OCI-LY1 (cell line): ENCODE results near the gene SYNDIG1.

Experiments
- H2AFZ ChIP-seq: fragments of 200-600 bp; sonication (generic), shearing (Covaris generic); 2 replicates; pipeline ENCODE4 v1.6.0; 2014; ENCODE audit warnings: antibody characterized with exemption, mild to moderate bottlenecking, low read length
- H3F3A ChIP-seq: fragments of 200-600 bp; sonication (generic), shearing (Covaris generic); 2 replicates; pipeline ENCODE4 v1.6.0; 2014; ENCODE audit warnings: mild to moderate bottlenecking, antibody characterized with exemption, low read length, moderate library complexity; ENCODE audit not compliant: insufficient read depth
- H3K27ac ChIP-seq: fragments of 200-600 bp; sonication (generic); 2 replicates; pipeline ENCODE4 v1.5.1; 2014; ENCODE audit warnings: low read length, mixed run types, mild to moderate bottlenecking, low read depth; ENCODE audit not compliant: poor library complexity, severe bottlenecking
- H3K27me3 ChIP-seq: fragments of 200-600 bp; sonication (generic); 2 replicates; pipeline ENCODE4 v1.6.0; 2014; ENCODE audit warnings: antibody characterized with exemption, mild to moderate bottlenecking, low read length, moderate library complexity; ENCODE audit not compliant: insufficient read depth
- H3K36me3 ChIP-seq: fragments of 200-600 bp; sonication (generic); 2 replicates; pipeline ENCODE4 v1.6.1; 2014; ENCODE audit warnings: mild to moderate bottlenecking, antibody characterized with exemption, low read length, moderate library complexity, mixed read lengths; ENCODE audit not compliant: insufficient read depth
- H3K4me1 ChIP-seq: fragments of 200-600 bp; sonication (generic); 2 replicates; pipeline ENCODE4 v1.5.1; 2014; ENCODE audit warnings: mild to moderate bottlenecking, low read length, moderate library complexity; ENCODE audit not compliant: insufficient read depth, severe bottlenecking
- H3K4me2 ChIP-seq: fragments of 200-600 bp; sonication (generic), shearing (Covaris generic); 2 replicates; pipeline ENCODE4 v1.6.1; 2014; ENCODE audit warnings: low read length
- H3K4me3 ChIP-seq: fragments of 200-600 bp; sonication (generic); 2 replicates; pipeline ENCODE4 v1.5.1; 2014; ENCODE audit warnings: low read length, low read depth, mild to moderate bottlenecking, mixed read lengths; ENCODE audit not compliant: poor library complexity, severe bottlenecking
- H3K79me2 ChIP-seq: fragments of 200-600 bp; shearing (Covaris generic); 2 replicates; pipeline ENCODE4 v1.6.1; 2016; ENCODE audit warnings: mixed run types, low read length, mixed read lengths; ENCODE audit not compliant: insufficient read depth
- H3K9ac ChIP-seq: fragments of 200-600 bp; sonication (generic), shearing (Covaris generic); 2 replicates; pipeline ENCODE4 v1.6.1; 2014; ENCODE audit warnings: mild to moderate bottlenecking, low read length, mixed read lengths
- H3K9me2 ChIP-seq: fragments of 200-600 bp; sonication (generic), shearing (Covaris generic); 2 replicates; pipeline ENCODE4 v1.6.1; 2014; ENCODE audit warnings: low read depth, mild to moderate bottlenecking, low read length, mixed read lengths
- H3K9me3 ChIP-seq: fragments of 200-600 bp; shearing (Covaris generic); 2 replicates; pipeline ENCODE4 v1.6.1; 2014; ENCODE audit warnings: low read length, mixed read lengths
- H4K20me1 ChIP-seq: fragments of 200-600 bp; sonication (generic), shearing (Covaris generic); 2 replicates; pipeline ENCODE4 v1.6.0; 2016; ENCODE audit warnings: mild to moderate bottlenecking, low read length; ENCODE audit not compliant: insufficient read depth
- EZH2 ChIP-seq: fragments of 200-600 bp; sonication (generic), shearing (Covaris generic); IDR thresholded peaks from 2 replicates; pipeline ENCODE4 v1.8.0; 2017; ENCODE audit warnings: borderline replicate concordance, mixed run types, mild to moderate bottlenecking, antibody characterized with exemption, low read length, moderate library complexity, mixed read lengths
- TF ChIP-seq, protein P1 (sequence below): fragments of 200-600 bp; sonication (generic), shearing (Covaris generic); IDR thresholded peaks from 2 replicates; pipeline ENCODE4 v1.5.1; 2017; ENCODE audit warnings: mild to moderate bottlenecking, antibody characterized with exemption, low read length, moderate library complexity, mixed read lengths

Gene SYNDIG1

DNA sequence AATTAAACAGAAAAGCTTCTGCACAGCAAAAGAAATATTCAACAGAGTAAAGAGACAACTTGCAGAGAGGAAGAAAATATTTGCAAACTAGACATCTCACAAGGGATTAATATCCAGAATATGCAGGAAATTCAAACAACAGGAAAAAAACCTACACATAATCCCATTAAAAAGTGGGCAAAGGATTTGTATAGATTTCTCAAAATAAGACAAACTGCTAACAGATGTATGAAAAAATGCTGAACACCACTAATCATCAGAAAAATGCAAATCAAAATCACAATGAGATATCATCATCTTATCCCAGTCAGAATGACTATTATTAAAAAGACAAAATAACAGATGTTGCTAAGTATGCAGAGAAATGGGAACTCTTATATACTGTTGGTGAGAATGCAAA is 129.6 kb downstream of the SYNDIG1 start:
- no peaks in the 10 kb centered on the region for H3K4me1 ChIP-seq
- no peaks in the 10 kb centered on the region for H3K36me3 ChIP-seq
- H3F3A ChIP-seq = no peaks in the 10 kb centered on the region
- H3K27me3 ChIP-seq = no peaks in the 10 kb centered on the region
- no peaks in the 10 kb centered on the region for H3K79me2 ChIP-seq
- TF ChIP-seq, protein P1, sequence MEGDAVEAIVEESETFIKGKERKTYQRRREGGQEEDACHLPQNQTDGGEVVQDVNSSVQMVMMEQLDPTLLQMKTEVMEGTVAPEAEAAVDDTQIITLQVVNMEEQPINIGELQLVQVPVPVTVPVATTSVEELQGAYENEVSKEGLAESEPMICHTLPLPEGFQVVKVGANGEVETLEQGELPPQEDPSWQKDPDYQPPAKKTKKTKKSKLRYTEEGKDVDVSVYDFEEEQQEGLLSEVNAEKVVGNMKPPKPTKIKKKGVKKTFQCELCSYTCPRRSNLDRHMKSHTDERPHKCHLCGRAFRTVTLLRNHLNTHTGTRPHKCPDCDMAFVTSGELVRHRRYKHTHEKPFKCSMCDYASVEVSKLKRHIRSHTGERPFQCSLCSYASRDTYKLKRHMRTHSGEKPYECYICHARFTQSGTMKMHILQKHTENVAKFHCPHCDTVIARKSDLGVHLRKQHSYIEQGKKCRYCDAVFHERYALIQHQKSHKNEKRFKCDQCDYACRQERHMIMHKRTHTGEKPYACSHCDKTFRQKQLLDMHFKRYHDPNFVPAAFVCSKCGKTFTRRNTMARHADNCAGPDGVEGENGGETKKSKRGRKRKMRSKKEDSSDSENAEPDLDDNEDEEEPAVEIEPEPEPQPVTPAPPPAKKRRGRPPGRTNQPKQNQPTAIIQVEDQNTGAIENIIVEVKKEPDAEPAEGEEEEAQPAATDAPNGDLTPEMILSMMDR = no peak
- no peak for TF ChIP-seq EZH2
- no peak overlapping the region for H3K4me2 ChIP-seq
- H3K27ac ChIP-seq = no peak overlapping the region
- H3K4me3 ChIP-seq = no peak overlapping the region
- H3K9me2 ChIP-seq = no peaks in the 10 kb centered on the region
- H3K9ac ChIP-seq = no peak overlapping the region
- no peaks in the 10 kb centered on the region for H4K20me1 ChIP-seq
- no peak overlapping the region for H2AFZ ChIP-seq
- H3K9me3 ChIP-seq = no peaks in the 10 kb centered on the region

DNA sequence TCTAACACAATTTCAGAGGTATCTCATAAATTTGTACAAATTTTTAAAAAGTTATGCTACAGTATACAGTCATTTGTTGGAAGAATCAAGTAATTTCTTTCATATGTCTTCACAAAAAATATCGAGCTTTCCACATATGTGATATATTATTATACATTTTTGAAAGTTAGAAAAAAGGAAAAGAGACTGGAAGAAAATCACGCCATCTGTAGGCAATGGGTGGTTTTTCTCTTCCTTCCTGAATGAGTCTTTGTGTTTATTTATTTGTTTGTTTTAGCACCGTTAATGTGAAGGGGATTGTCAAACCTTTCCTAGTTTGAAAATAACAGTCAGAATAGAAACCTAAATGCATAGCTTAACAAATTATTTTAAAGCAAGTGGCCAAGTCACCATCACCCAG is 130.6 kb downstream of the SYNDIG1 start:
- no peaks in the 10 kb centered on the region for H4K20me1 ChIP-seq
- no peaks in the 10 kb centered on the region for H3K36me3 ChIP-seq
- H3K4me1 ChIP-seq = no peaks in the 10 kb centered on the region
- H3K4me3 ChIP-seq = no peak overlapping the region
- H3K9ac ChIP-seq = no peak overlapping the region
- H3K9me2 ChIP-seq = no peaks in the 10 kb centered on the region
- no peak for TF ChIP-seq EZH2
- TF ChIP-seq, protein P1 = no peak
- no peak overlapping the region for H2AFZ ChIP-seq
- no peak overlapping the region for H3K4me2 ChIP-seq
- no peaks in the 10 kb centered on the region for H3F3A ChIP-seq
- no peaks in the 10 kb centered on the region for H3K27me3 ChIP-seq
- no peaks in the 10 kb centered on the region for H3K79me2 ChIP-seq
- no peak overlapping the region for H3K27ac ChIP-seq
- no peaks in the 10 kb centered on the region for H3K9me3 ChIP-seq

DNA sequence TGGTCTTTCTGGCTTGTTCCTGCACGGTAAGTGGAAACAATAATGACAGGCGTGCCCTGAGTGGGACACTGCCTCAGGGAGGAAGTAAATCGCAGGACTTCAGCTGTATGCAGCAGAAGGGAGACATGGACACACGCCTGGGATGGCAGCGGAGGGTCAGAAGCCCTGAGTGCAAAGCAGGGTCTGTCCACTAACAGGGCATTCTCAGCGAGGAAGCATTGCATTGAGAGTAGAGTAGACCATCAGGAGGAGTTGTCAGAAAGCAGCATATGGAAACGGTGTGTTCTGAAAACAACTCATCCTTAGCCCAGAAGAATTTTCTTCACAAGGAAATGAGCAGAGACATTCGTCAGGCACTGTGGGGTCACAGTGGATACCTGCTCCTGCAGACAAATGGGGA is 134.0 kb downstream of the SYNDIG1 start:
- H2AFZ ChIP-seq = no peak overlapping the region
- no peaks in the 10 kb centered on the region for H3K36me3 ChIP-seq
- no peaks in the 10 kb centered on the region for H3K9me3 ChIP-seq
- H3K9me2 ChIP-seq = no peaks in the 10 kb centered on the region
- no peak overlapping the region for H3K9ac ChIP-seq
- no peaks in the 10 kb centered on the region for H3F3A ChIP-seq
- no peaks in the 10 kb centered on the region for H3K27me3 ChIP-seq
- no peak overlapping the region for H3K27ac ChIP-seq
- TF ChIP-seq EZH2 = no peak
- TF ChIP-seq, protein P1 = no peak
- H4K20me1 ChIP-seq = no peaks in the 10 kb centered on the region
- H3K4me2 ChIP-seq = no peak overlapping the region
- no peak overlapping the region for H3K4me3 ChIP-seq
- H3K79me2 ChIP-seq = no peaks in the 10 kb centered on the region
- H3K4me1 ChIP-seq = no peaks in the 10 kb centered on the region
